GM12878 (cell line): Measurements from ENCODE around the gene PGM5. TPM values are rescaled to one million over a fixed set of nuclear protein-coding genes. Genes with fewer than 3 reads are reported as not detected.

Experiments used
- ATAC-seq: fragments of 200-7000 bp; cut with Tn5 transposase; 3 replicates; pipeline ENCODE4 v1.9.1; 2020; ENCODE audit warnings: mild to moderate bottlenecking, moderate library complexity
- BruUV-seq: library from RNA; stranded (reverse); fragments of 400-500 nt; replicated peaks from 2 replicates; lab custom pipeline; 2021; lab: Mats Ljungman, UMichigan
- CTCF ChIA-PET: fragments of 300-600 bp; sonication (Branson Sonifier 250); formaldehyde crosslinking; extraction: SDS; loops from one replicate; lab custom pipeline; 2021; ENCODE audit warnings: inconsistent platforms; lab: Yijun Ruan, JAX
- POLR2A ChIA-PET: fragments of 350-600 bp; formaldehyde crosslinking; extraction: SDS; loops from one replicate; lab custom pipeline; 2021; ENCODE audit warnings: inconsistent platforms; lab: Charles Lee
- RAD21 ChIA-PET: fragments of 300-600 bp; sonication (Branson Sonifier 250); formaldehyde crosslinking; loops from one replicate; lab custom pipeline; 2023; ENCODE audit warnings: antibody characterized with exemption; ENCODE audit not compliant: unreplicated experiment; lab: Charles Lee
- SMC1A ChIA-PET: fragments of 300-600 bp; sonication (Branson Sonifier 250); formaldehyde crosslinking; loops from one replicate; lab custom pipeline; 2023; ENCODE audit not compliant: unreplicated experiment, uncharacterized antibody; lab: Charles Lee
- DNase-seq: peaks from one replicate; pipeline ENCODE4 v3.0.0-alpha.2; 2011; ENCODE audit warnings: low read depth, low spot score
- FAIRE-seq: peaks from 3 replicates; lab custom pipeline; 2011; peaks lifted over from hg19 to GRCh38; lab: Jason Lieb, UNC
- H2AFZ ChIP-seq: 2 replicates; pipeline ENCODE4 v1.6.0; 2011; ENCODE audit warnings: low read depth, low read length, control low read depth; ENCODE audit not compliant: control insufficient read depth
- H3K27ac ChIP-seq: 2 replicates; pipeline ENCODE4 v1.5.1; 2011; ENCODE audit warnings: control low read depth; ENCODE audit not compliant: control insufficient read depth, insufficient read depth
- H3K27me3 ChIP-seq, 2 experiments: replicated peaks in 1 of 2; 2 replicates each; pipeline versions ENCODE4 v1.6.0 to v1.6.1; 2011; ENCODE audit warnings: low read length in 1 of 2; ENCODE audit not compliant: control insufficient read depth in 2 of 2, insufficient read depth in 2 of 2
- H3K36me3 ChIP-seq, 2 experiments: 2 replicates each; pipeline ENCODE4 v1.5.1; 2011; ENCODE audit warnings: low read length in 1 of 2; ENCODE audit not compliant: control insufficient read depth in 2 of 2, insufficient read depth in 2 of 2
- H3K4me1 ChIP-seq: 2 replicates; pipeline ENCODE4 v1.6.1; 2011; ENCODE audit warnings: mild to moderate bottlenecking, low read length, moderate library complexity, mixed read lengths; ENCODE audit not compliant: control insufficient read depth, insufficient read depth
- H3K4me2 ChIP-seq: 2 replicates; pipeline ENCODE4 v1.6.0; 2011; ENCODE audit warnings: control low read depth; ENCODE audit not compliant: control insufficient read depth, insufficient read depth
- H3K4me3 ChIP-seq: fragments of 200-600 bp; sonication (generic); 2 replicates; pipeline ENCODE4 v1.5.1; 2016
- H3K79me2 ChIP-seq: 2 replicates; pipeline ENCODE4 v1.6.0; 2011; ENCODE audit warnings: low read length; ENCODE audit not compliant: control insufficient read depth, insufficient read depth
- H3K9ac ChIP-seq: 2 replicates; pipeline ENCODE4 v1.8.0; 2011; ENCODE audit warnings: low read length, control low read depth, mixed read lengths; ENCODE audit not compliant: control insufficient read depth, insufficient read depth
- H3K9me3 ChIP-seq: replicated peaks from 3 replicates; pipeline ENCODE4 v1.5.1; 2011; ENCODE audit warnings: mild to moderate bottlenecking, low read length; ENCODE audit not compliant: control insufficient read depth, insufficient read depth
- H4K20me1 ChIP-seq: 2 replicates; pipeline ENCODE4 v1.6.0; 2011; ENCODE audit not compliant: control insufficient read depth, insufficient read depth
- CHD4 ChIP-seq: fragments of 200-600 bp; sonication (generic); IDR thresholded peaks from 2 replicates; pipeline ENCODE4 v1.6.1; 2016; ENCODE audit warnings: mild to moderate bottlenecking
- ESRRA ChIP-seq: IDR thresholded peaks from 2 replicates; pipeline ENCODE4 v1.6.1; 2012; ENCODE audit warnings: mild to moderate bottlenecking, low read length, improper control_type of control experiment
- NFYB ChIP-seq: IDR thresholded peaks from 2 replicates; pipeline ENCODE4 v1.6.1; 2011; ENCODE audit warnings: low read depth, mild to moderate bottlenecking, low read length, improper control_type of control experiment, moderate library complexity; ENCODE audit not compliant: insufficient read depth
- NR2C1 ChIP-seq: fragments of 450-650 bp; IDR thresholded peaks from 2 replicates; pipeline ENCODE4 v1.6.1; 2017; ENCODE audit warnings: antibody characterized with exemption, mild to moderate bottlenecking, moderate library complexity
- SPI1 ChIP-seq: IDR thresholded peaks from 2 replicates; pipeline ENCODE4 v1.6.1; 2011; ENCODE audit warnings: low read depth, mild to moderate bottlenecking, low read length, moderate library complexity, borderline replicate concordance; ENCODE audit not compliant: insufficient read depth
- SRF ChIP-seq, 2 experiments: IDR thresholded peaks; 2 replicates each; pipeline ENCODE4 v1.6.1; 2011; ENCODE audit warnings: low read depth in 2 of 2, low read length in 2 of 2, mild to moderate bottlenecking in 1 of 2, moderate library complexity in 1 of 2
- TCF12 ChIP-seq: IDR thresholded peaks from 2 replicates; pipeline ENCODE4 v1.6.1; 2011; ENCODE audit warnings: low read depth, mild to moderate bottlenecking, low read length
- WGBS: methylation state at CpG from one replicate; pipeline ENCODE4 v1.1.6; 2016; ENCODE audit warnings: low lambda C conversion rate; ENCODE audit not compliant: insufficient replicate concordance, insufficient coverage; ENCODE audit errors: missing lambda C conversion rate; 5-methylcytosine and 5-hydroxymethylcytosine counted together
- in situ Hi-C: fragments of 300-500 bp; cut with MboI; formaldehyde crosslinking; loops from 9 replicates; pipeline ENCODE4 v1.14.3; 2018; ENCODE audit warnings: mixed read lengths
- intact Hi-C: fragments of 100-400 bp; cut with micrococcal nuclease; formaldehyde crosslinking; loops from one replicate; pipeline ENCODE4 v1.14.2; 2022; ENCODE audit not compliant: unreplicated experiment
- polyA plus RNA-seq, 11 experiments: library from polyadenylated mRNA; depleted of rRNA in 4 of 11; unstranded in 6 of 11; stranded (reverse) in 5 of 11; fragments of >200 nt; fragmentation: Nextera tagmentation in 4 of 11; fragmentation: Illumina TruSeq in 1 of 11; extraction: Ambion mirVana in 4 of 11; extraction: Trizol in 1 of 11; gene quantifications; 1 replicate in 1 of 11; 2 replicates in 10 of 11; pipeline versions ENCODE4 v1.2.1 to v1.2.3, GENCODE V29; 2011 to 2016; ENCODE audit warnings: inconsistent platforms in 2 of 11, missing spikeins in 2 of 11, low read depth in 1 of 11
- total RNA-seq, 4 experiments: library from RNA; depleted of rRNA in 3 of 4; stranded (reverse); fragments of >200 nt in 3 of 4; fragmentation: Illumina TruSeq in 1 of 4; extraction: Trizol in 1 of 4; gene quantifications; 2 replicates each; pipeline versions ENCODE4 v1.2.1 to v1.2.3, GENCODE V29; 2013 to 2021

The PGM5 gene
- total and polyA plus RNA-seq, 10 of the 15 experiments (the other 5 are each of a cell fraction or from before 2014, with no cell fraction given) = 0.28 to 0.73 TPM; not detected in 8

DNA sequence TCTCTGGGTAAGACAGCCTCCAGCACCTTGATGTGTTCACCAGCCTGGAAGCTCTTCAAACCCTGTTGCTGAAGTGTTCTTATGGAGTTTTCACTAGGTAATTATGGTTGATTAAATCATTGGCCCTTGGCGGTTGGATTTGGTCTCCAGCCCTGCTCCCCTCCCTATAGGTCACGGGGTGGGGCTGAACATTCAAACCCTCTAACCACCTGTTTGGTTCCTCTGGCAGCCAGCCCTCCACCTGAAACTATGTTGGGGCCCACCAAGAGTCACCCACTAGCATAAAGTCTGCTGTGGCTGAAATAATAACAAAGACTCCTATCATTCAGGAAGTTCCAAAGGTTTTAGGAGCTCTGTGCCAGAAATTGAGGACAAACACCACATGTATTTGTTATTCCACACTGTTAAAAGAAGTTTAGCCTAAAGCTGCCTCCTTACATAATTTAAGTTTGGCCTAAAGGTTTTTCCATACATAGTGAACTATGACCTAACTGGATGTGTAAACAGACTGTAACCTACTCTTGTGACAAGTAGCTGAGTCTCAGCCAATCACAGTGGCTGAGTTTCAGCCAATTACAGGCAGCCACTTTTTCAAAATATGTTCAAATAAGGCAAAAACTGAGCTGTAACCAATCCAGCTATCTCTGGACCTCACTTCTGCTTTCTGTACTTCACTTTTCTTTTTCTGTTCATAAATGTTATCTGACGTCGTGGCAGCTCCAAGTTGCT is 149.4 kb downstream of the PGM5 start:
- SMC1A ChIA-PET = interaction anchor here (0.8 to 1.4 kb wide), 3 partner anchors 12 to 55 kb away, joined by 3 to 6 read pairs (median 4); no protein-coding TSS in a partner anchor
- Histone ChIP-seq H3K27me3 (no peaks in the 10 kb centered on the region; a peak in 1 of 4 replicates), H3K27ac (no peak overlapping the region), H3K4me1 (peaks cover 3% of the 10 kb centered on the region; the same call in 1 of the 2 replicates), H2AFZ (peak overlapping the region; percentile 16; the same call in 1 of the 2 replicates), H3K9ac (no peak overlapping the region), H3K4me3 (no peak overlapping the region), H3K36me3 (no peaks in the 10 kb centered on the region), H3K4me2 (no peak overlapping the region), H4K20me1 (no peaks in the 10 kb centered on the region), H3K9me3 (no peaks in the 10 kb centered on the region), H3K79me2 (no peaks in the 10 kb centered on the region)
- BruUV-seq = no TSS peak
- ATAC-seq (peak; percentile 76), FAIRE-seq (peak; percentile 13), DNase-seq (no peak)
- intact Hi-C loops (loop anchor here (5.0 kb wide), 1 partner anchor 61 kb away; no protein-coding TSS in a partner anchor), in situ Hi-C loops (no loop called here)
- TF ChIP-seq TCF12 = no peak
- TF ChIP-seq NFYB = 0 out of 2 replicates have a peak, but pooled peaks have one; percentile 37
- peak; percentile 16 to 88; a peak in 2 of 4 replicates for TF ChIP-seq SRF (IDR thresholded peaks at IDR 0.05; ENCODE audit: low read depth in 2 of 2, low read length in 2 of 2)
- TF ChIP-seq NR2C1 = peak; percentile 11; the same call in 1 of the 2 replicates
- TF ChIP-seq CHD4 = no peak
- no peak for TF ChIP-seq ESRRA
- TF ChIP-seq SPI1 = peak; percentile 89
- 25% methylated on average over 4 of the region's 4 CpGs for WGBS
- RAD21 ChIA-PET = no interaction called here
- POLR2A ChIA-PET = no interaction called here
- CTCF ChIA-PET = interaction anchor here (0.8 to 3.2 kb wide), 5 partner anchors 12 to 365 kb away, joined by 3 to 11 read pairs (median 3); no protein-coding TSS in a partner anchor
